ENCODE data around the gene ABAT. TPM values are rescaled to one million over a fixed set of nuclear protein-coding genes. Genes with fewer than 3 reads are reported as not detected.
A peak's percentile ranks its signal among the peaks of the same experiment; 100 is the strongest.

Gene ABAT
- polyA plus RNA-seq, 4 donors = 13.4 to 41.6 (median 34.6) TPM

GRCh38 chr16:8660841-8661301 lies 13.5 kb upstream of the ABAT start:
- no peak for FAIRE-seq
- H3K4me3 ChIP-seq (ENCODE audit: low read depth in 1 of 3, low read length in 3 of 3) = no peak overlapping the region
- H3K36me3 ChIP-seq (ENCODE audit: control insufficient read depth in 3 of 3, insufficient read depth in 2 of 3, low read depth in 1 of 3, low read length in 3 of 3) = peaks cover 0 to 11% (median 0%) of the 10 kb centered on the region in 3 donors
- H3K27ac ChIP-seq (ENCODE audit: low read depth in 1 of 3, low read length in 2 of 3) = no peak overlapping the region
- H3K27me3 ChIP-seq (ENCODE audit: control insufficient read depth in 3 of 3, insufficient read depth in 3 of 3, low read length in 3 of 3) = no peaks in the 10 kb centered on the region
- no peaks in the 10 kb centered on the region for H3K4me1 ChIP-seq (ENCODE audit: control insufficient read depth in 3 of 3, insufficient read depth in 2 of 3, low read depth in 1 of 3, low read length in 2 of 3)
- no peaks in the 10 kb centered on the region for H3K9me3 ChIP-seq (ENCODE audit: control insufficient read depth in 2 of 2, insufficient read depth in 1 of 2, low read depth in 1 of 2, low read length in 1 of 2)
- WGBS, 3 donors = 12 to 22% (median 18%) methylated on average over 13 of the region's 13 CpGs
- peak; percentile 72 for DNase-seq

- FAIRE-seq (no peak), DNase-seq (no peak)
- H3K4me1 ChIP-seq (ENCODE audit: control insufficient read depth in 3 of 3, insufficient read depth in 2 of 3, low read depth in 1 of 3, low read length in 2 of 3) = no peaks in the 10 kb centered on the region
- peaks cover 0 to 13% (median 0%) of the 10 kb centered on the region in 3 donors for H3K36me3 ChIP-seq (ENCODE audit: control insufficient read depth in 3 of 3, insufficient read depth in 2 of 3, low read depth in 1 of 3, low read length in 3 of 3)
- WGBS, 3 donors = 72 to 86% (median 82%) methylated on average over 5 of the region's 5 CpGs
- no peak overlapping the region for H3K27ac ChIP-seq (ENCODE audit: low read depth in 1 of 3, low read length in 2 of 3)
- no peak overlapping the region for H3K4me3 ChIP-seq (ENCODE audit: low read depth in 1 of 3, low read length in 3 of 3)
- no peaks in the 10 kb centered on the region for H3K9me3 ChIP-seq (ENCODE audit: control insufficient read depth in 2 of 2, insufficient read depth in 1 of 2, low read depth in 1 of 2, low read length in 1 of 2)
- no peaks in the 10 kb centered on the region for H3K27me3 ChIP-seq (ENCODE audit: control insufficient read depth in 3 of 3, insufficient read depth in 3 of 3, low read length in 3 of 3)
Observed at GRCh38 chr16:8661703-8662102, 12.7 kb upstream of the ABAT start.

GRCh38 chr16:8663192-8664089 lies 11.0 kb upstream of the ABAT start:
- H3K9me3 ChIP-seq (ENCODE audit: control insufficient read depth in 2 of 2, insufficient read depth in 1 of 2, low read depth in 1 of 2, low read length in 1 of 2) = no peaks in the 10 kb centered on the region
- no peak overlapping the region for H3K4me3 ChIP-seq (ENCODE audit: low read depth in 1 of 3, low read length in 3 of 3)
- H3K27me3 ChIP-seq (ENCODE audit: control insufficient read depth in 3 of 3, insufficient read depth in 3 of 3, low read length in 3 of 3) = no peaks in the 10 kb centered on the region
- H3K27ac ChIP-seq (ENCODE audit: low read depth in 1 of 3, low read length in 2 of 3) = no peak overlapping the region
- peaks cover 0 to 13% (median 0%) of the 10 kb centered on the region in 3 donors for H3K36me3 ChIP-seq (ENCODE audit: control insufficient read depth in 3 of 3, insufficient read depth in 2 of 3, low read depth in 1 of 3, low read length in 3 of 3)
- FAIRE-seq (no peak), DNase-seq (no peak)
- 84 to 85% (median 84%) methylated on average over 8 to 9 of the region's 9 CpGs for WGBS, 3 donors
- H3K4me1 ChIP-seq (ENCODE audit: control insufficient read depth in 3 of 3, insufficient read depth in 2 of 3, low read depth in 1 of 3, low read length in 2 of 3) = no peaks in the 10 kb centered on the region

GRCh38 chr16:8665529-8665928 lies 8.9 kb upstream of the ABAT start:
- no peak overlapping the region for H3K27ac ChIP-seq (ENCODE audit: low read depth in 1 of 3, low read length in 2 of 3)
- FAIRE-seq = no peak
- peaks cover 0 to 16% (median 0%) of the 10 kb centered on the region in 3 donors for H3K36me3 ChIP-seq (ENCODE audit: control insufficient read depth in 3 of 3, insufficient read depth in 2 of 3, low read depth in 1 of 3, low read length in 3 of 3)
- DNase-seq = no peak
- no peaks in the 10 kb centered on the region for H3K27me3 ChIP-seq (ENCODE audit: control insufficient read depth in 3 of 3, insufficient read depth in 3 of 3, low read length in 3 of 3)
- no peaks in the 10 kb centered on the region for H3K4me1 ChIP-seq (ENCODE audit: control insufficient read depth in 3 of 3, insufficient read depth in 2 of 3, low read depth in 1 of 3, low read length in 2 of 3)
- no peak overlapping the region for H3K4me3 ChIP-seq (ENCODE audit: low read depth in 1 of 3, low read length in 3 of 3)
- 78 to 90% (median 85%) methylated on average over 6 of the region's 6 CpGs for WGBS, 3 donors
- H3K9me3 ChIP-seq (ENCODE audit: control insufficient read depth in 2 of 2, insufficient read depth in 1 of 2, low read depth in 1 of 2, low read length in 1 of 2) = no peaks in the 10 kb centered on the region

GRCh38 chr16:8667492-8667891 lies 6.9 kb upstream of the ABAT start:
- no peak overlapping the region for H3K4me3 ChIP-seq (ENCODE audit: low read depth in 1 of 3, low read length in 3 of 3)
- no peak overlapping the region for H3K27ac ChIP-seq (ENCODE audit: low read depth in 1 of 3, low read length in 2 of 3)
- H3K9me3 ChIP-seq (ENCODE audit: control insufficient read depth in 2 of 2, insufficient read depth in 1 of 2, low read depth in 1 of 2, low read length in 1 of 2) = no peaks in the 10 kb centered on the region
- 90 to 95% (median 93%) methylated on average over 3 of the region's 3 CpGs for WGBS, 3 donors
- FAIRE-seq (no peak), DNase-seq (no peak)
- no peaks in the 10 kb centered on the region for H3K4me1 ChIP-seq (ENCODE audit: control insufficient read depth in 3 of 3, insufficient read depth in 2 of 3, low read depth in 1 of 3, low read length in 2 of 3)
- peaks cover 0 to 16% (median 0%) of the 10 kb centered on the region in 3 donors for H3K36me3 ChIP-seq (ENCODE audit: control insufficient read depth in 3 of 3, insufficient read depth in 2 of 3, low read depth in 1 of 3, low read length in 3 of 3)
- H3K27me3 ChIP-seq (ENCODE audit: control insufficient read depth in 3 of 3, insufficient read depth in 3 of 3, low read length in 3 of 3) = no peaks in the 10 kb centered on the region

- DNase-seq (no peak), FAIRE-seq (no peak)
- Histone ChIP-seq H3K9me3 (ENCODE audit: control insufficient read depth in 2 of 2, insufficient read depth in 1 of 2, low read depth in 1 of 2, low read length in 1 of 2) (no peaks in the 10 kb centered on the region), H3K4me1 (ENCODE audit: control insufficient read depth in 3 of 3, insufficient read depth in 2 of 3, low read depth in 1 of 3, low read length in 2 of 3) (no peaks in the 10 kb centered on the region), H3K27ac (ENCODE audit: low read depth in 1 of 3, low read length in 2 of 3) (no peak overlapping the region), H3K36me3 (ENCODE audit: control insufficient read depth in 3 of 3, insufficient read depth in 2 of 3, low read depth in 1 of 3, low read length in 3 of 3) (peaks cover 0 to 16% (median 0%) of the 10 kb centered on the region in 3 donors), H3K4me3 (ENCODE audit: low read depth in 1 of 3, low read length in 3 of 3) (no peak overlapping the region), H3K27me3 (ENCODE audit: control insufficient read depth in 3 of 3, insufficient read depth in 3 of 3, low read length in 3 of 3) (no peaks in the 10 kb centered on the region)
- 86 to 94% (median 87%) methylated on average over 5 of the region's 5 CpGs for WGBS, 3 donors
Observed at GRCh38 chr16:8668113-8668512, 6.3 kb upstream of the ABAT start.

GRCh38 chr16:8669481-8669880 lies 4.9 kb upstream of the ABAT start:
- Histone ChIP-seq H3K4me3 (ENCODE audit: low read depth in 1 of 3, low read length in 3 of 3) (no peak overlapping the region), H3K36me3 (ENCODE audit: control insufficient read depth in 3 of 3, insufficient read depth in 2 of 3, low read depth in 1 of 3, low read length in 3 of 3) (peaks cover 0 to 13% (median 0%) of the 10 kb centered on the region in 3 donors), H3K9me3 (ENCODE audit: control insufficient read depth in 2 of 2, insufficient read depth in 1 of 2, low read depth in 1 of 2, low read length in 1 of 2) (no peaks in the 10 kb centered on the region), H3K27me3 (ENCODE audit: control insufficient read depth in 3 of 3, insufficient read depth in 3 of 3, low read length in 3 of 3) (no peaks in the 10 kb centered on the region), H3K4me1 (ENCODE audit: control insufficient read depth in 3 of 3, insufficient read depth in 2 of 3, low read depth in 1 of 3, low read length in 2 of 3) (peaks cover 0 to 5% (median 0%) of the 10 kb centered on the region in 3 donors), H3K27ac (ENCODE audit: low read depth in 1 of 3, low read length in 2 of 3) (no peak overlapping the region)
- DNase-seq (no peak), FAIRE-seq (no peak)
- 88 to 100% (median 91%) methylated on average over 1 of the region's 1 CpG for WGBS, 3 donors

GRCh38 chr16:8670014-8670560 lies 4.3 kb upstream of the ABAT start:
- no peaks in the 10 kb centered on the region for H3K27me3 ChIP-seq (ENCODE audit: control insufficient read depth in 3 of 3, insufficient read depth in 3 of 3, low read length in 3 of 3)
- peaks cover 0 to 5% (median 3%) of the 10 kb centered on the region in 3 donors for H3K4me1 ChIP-seq (ENCODE audit: control insufficient read depth in 3 of 3, insufficient read depth in 2 of 3, low read depth in 1 of 3, low read length in 2 of 3)
- WGBS, 3 donors = 70 to 92% (median 73%) methylated on average over 1 of the region's 1 CpG
- H3K9me3 ChIP-seq (ENCODE audit: control insufficient read depth in 2 of 2, insufficient read depth in 1 of 2, low read depth in 1 of 2, low read length in 1 of 2) = no peaks in the 10 kb centered on the region
- FAIRE-seq = no peak
- H3K4me3 ChIP-seq (ENCODE audit: low read depth in 1 of 3, low read length in 3 of 3) = no peak overlapping the region
- no peak for DNase-seq
- peaks cover 0 to 9% (median 0%) of the 10 kb centered on the region in 3 donors for H3K36me3 ChIP-seq (ENCODE audit: control insufficient read depth in 3 of 3, insufficient read depth in 2 of 3, low read depth in 1 of 3, low read length in 3 of 3)
- no peak overlapping the region for H3K27ac ChIP-seq (ENCODE audit: low read depth in 1 of 3, low read length in 2 of 3)

Measured in small intestine (tissue), 7 donors.